SJSA1 (cell line): ENCODE data around the gene WFIKKN1. TPM values are rescaled to one million over a fixed set of nuclear protein-coding genes. Genes with fewer than 3 reads are reported as not detected.

Source experiments
- DNase-seq, 2 experiments: peaks; one replicate each; pipeline ENCODE4 v3.0.0-alpha.2; 2015 to 2020; ENCODE audit warnings: low spot score in 2 of 2, low read depth in 1 of 2
- H3K27ac ChIP-seq: fragments of 250-450 bp; sonication (Bioruptor Pico); 2 replicates; pipeline ENCODE4 v1.5.1; 2020; ENCODE audit warnings: mild to moderate bottlenecking, moderate library complexity
- H3K27me3 ChIP-seq: fragments of 250-450 bp; sonication (Bioruptor Pico); replicated peaks from 2 replicates; pipeline ENCODE4 v1.5.1; 2020; ENCODE audit warnings: mild to moderate bottlenecking, moderate library complexity
- H3K36me3 ChIP-seq: fragments of 250-450 bp; sonication (Bioruptor Pico); 2 replicates; pipeline ENCODE4 v1.5.1; 2020; ENCODE audit warnings: mild to moderate bottlenecking
- H3K4me1 ChIP-seq: fragments of 250-450 bp; sonication (Bioruptor Pico); replicated peaks from 2 replicates; pipeline ENCODE4 v1.6.1; 2021; ENCODE audit warnings: mild to moderate bottlenecking
- H3K4me3 ChIP-seq: fragments of 250-450 bp; sonication (Bioruptor Pico); 2 replicates; pipeline ENCODE4 v1.5.1; 2020; ENCODE audit warnings: mild to moderate bottlenecking
- H3K9me3 ChIP-seq: fragments of 250-450 bp; sonication (Bioruptor Pico); replicated peaks from 2 replicates; pipeline ENCODE4 v1.5.1; 2020; ENCODE audit warnings: mild to moderate bottlenecking
- total RNA-seq: library from RNA; depleted of rRNA; stranded (reverse); fragments of >200 nt; shearing (Covaris generic); gene quantifications from 2 replicates; pipeline ENCODE4 v1.2.3, GENCODE V29; 2014

Gene WFIKKN1
- total RNA-seq, 1 experiment from 2014 or later: 0.39 TPM

DNA sequence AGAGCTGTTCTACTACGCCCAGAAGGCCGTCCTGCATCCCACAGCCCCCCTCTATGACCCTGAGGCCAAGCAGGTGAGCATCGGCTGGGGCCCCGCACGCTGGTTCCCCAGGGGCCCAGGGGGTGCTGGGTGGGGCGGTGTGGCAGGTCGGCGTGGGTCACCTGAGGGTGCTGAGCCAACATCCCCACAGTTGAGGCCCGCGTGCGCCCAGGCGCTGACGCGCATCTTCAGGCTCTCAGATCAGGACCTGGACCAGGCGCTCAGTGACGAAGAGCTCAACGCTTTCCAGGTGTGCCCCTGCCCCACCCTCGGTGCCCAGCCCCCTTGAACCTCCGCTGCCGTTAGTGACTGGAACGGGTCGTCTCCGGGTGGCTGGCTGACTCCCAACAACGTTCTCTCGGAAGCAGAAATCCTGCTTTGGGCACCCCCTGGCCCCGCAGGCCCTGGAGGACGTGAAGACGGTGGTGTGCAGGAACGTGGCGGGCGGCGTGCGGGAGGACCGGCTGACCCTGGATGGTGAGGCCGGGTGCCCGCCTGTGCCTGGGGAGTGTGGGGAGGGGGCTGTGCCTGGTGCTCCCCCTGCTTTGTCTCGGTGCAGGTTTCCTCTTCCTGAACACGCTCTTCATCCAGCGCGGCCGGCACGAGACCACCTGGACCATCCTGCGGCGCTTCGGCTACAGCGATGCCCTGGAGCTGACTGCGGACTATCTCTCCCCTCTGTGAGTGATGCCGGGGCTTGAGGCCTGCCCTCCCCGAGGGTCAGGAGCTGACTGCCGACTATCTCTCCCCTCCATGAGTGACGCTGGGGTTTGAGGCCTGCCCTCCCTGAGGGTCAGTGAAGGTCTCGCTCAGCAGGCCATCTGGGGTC lies 39.9 kb downstream of the WFIKKN1 start:
- no peaks in the 10 kb centered on the region for H3K9me3 ChIP-seq
- H3K4me1 ChIP-seq: peaks cover 13% of the 10 kb centered on the region
- no peak for DNase-seq
- no peak overlapping the region for H3K4me3 ChIP-seq
- no peak overlapping the region for H3K27ac ChIP-seq
- H3K27me3 ChIP-seq: no peaks in the 10 kb centered on the region
- peaks cover 72% of the 10 kb centered on the region for H3K36me3 ChIP-seq

DNA sequence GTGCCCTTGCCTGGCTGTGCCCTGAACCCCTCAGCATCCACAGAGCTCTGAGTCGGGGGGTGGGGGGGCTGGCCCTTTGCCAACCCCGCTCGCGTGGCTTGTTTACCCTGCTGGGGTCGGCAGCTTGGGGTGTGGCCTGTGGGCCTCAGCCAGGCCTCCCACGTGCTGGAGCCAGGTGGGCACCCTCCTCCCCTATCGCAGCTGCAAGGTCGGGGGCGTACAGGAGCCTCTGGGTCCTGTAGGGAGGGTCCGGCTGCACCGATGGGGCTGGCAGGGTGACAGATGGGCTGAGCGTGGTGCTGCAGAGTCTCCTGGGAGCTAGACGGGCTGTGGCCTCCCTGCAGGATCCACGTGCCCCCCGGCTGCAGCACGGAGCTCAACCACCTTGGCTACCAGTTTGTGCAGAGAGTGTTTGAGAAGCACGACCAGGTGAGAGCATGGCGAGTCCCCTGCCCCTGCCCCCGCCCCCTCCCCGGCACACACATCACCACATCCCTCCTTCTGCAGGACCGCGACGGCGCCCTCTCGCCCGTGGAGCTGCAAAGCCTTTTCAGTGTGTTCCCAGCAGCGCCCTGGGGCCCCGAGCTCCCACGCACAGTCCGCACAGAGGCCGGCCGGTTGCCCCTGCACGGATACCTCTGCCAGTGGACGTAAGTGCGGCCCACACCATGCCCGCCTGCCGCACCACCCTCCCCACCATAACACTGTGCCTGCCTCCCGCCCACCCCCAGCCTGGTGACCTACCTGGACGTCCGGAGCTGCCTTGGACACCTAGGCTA lies 40.8 kb downstream of the WFIKKN1 start:
- Histone ChIP-seq H3K27ac (no peak overlapping the region), H3K27me3 (no peaks in the 10 kb centered on the region), H3K9me3 (no peaks in the 10 kb centered on the region), H3K4me3 (no peak overlapping the region), H3K36me3 (peaks cover 70% of the 10 kb centered on the region), H3K4me1 (peaks cover 13% of the 10 kb centered on the region)
- DNase-seq: no peak

DNA sequence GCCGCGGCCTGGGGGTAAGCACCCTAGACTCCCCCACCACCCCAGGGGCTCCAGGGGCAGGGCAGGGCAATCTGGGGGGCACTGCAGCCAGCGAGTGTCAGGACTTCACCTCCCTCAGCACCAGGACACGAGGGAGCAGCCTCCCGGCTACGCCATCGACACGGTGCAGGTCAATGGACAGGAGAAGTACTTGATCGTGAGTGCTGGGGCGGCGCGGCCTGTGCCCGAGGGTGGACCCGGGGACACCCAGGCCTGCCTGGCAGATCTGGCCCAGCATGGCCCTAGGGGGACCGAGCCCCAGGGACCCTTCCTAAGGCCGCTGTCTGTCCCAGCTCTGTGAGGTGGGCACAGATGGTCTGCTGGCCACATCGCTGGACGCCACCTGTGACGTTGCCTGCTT lies 41.6 kb downstream of the WFIKKN1 start:
- H3K27me3 ChIP-seq: no peaks in the 10 kb centered on the region
- DNase-seq: no peak
- no peaks in the 10 kb centered on the region for H3K9me3 ChIP-seq
- H3K36me3 ChIP-seq: peaks cover 66% of the 10 kb centered on the region
- no peak overlapping the region for H3K27ac ChIP-seq
- H3K4me3 ChIP-seq: no peak overlapping the region
- H3K4me1 ChIP-seq: peaks cover 13% of the 10 kb centered on the region

DNA sequence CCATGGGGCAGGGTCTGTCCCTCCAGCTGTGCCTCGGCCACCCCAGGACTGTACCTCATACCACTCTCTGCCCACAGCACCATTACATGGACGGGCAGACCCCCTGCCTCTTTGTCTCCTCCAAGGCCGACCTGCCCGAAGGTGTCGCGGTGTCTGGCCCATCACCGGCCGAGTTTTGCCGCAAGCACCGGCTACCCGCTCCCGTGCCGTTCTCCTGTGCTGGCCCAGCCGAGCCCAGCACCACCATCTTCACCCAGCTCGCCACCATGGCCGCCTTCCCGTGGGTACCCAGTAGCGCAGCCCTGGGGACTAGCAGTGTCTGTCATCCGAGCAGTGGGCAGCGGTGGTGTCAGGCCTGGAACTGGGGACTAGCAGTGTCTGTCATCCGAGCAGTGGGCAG lies 42.1 kb downstream of the WFIKKN1 start:
- no peaks in the 10 kb centered on the region for H3K27me3 ChIP-seq
- H3K27ac ChIP-seq: no peak overlapping the region
- DNase-seq: no peak
- H3K4me3 ChIP-seq: no peak overlapping the region
- H3K9me3 ChIP-seq: no peaks in the 10 kb centered on the region
- peaks cover 64% of the 10 kb centered on the region for H3K36me3 ChIP-seq
- H3K4me1 ChIP-seq: peaks cover 13% of the 10 kb centered on the region

DNA sequence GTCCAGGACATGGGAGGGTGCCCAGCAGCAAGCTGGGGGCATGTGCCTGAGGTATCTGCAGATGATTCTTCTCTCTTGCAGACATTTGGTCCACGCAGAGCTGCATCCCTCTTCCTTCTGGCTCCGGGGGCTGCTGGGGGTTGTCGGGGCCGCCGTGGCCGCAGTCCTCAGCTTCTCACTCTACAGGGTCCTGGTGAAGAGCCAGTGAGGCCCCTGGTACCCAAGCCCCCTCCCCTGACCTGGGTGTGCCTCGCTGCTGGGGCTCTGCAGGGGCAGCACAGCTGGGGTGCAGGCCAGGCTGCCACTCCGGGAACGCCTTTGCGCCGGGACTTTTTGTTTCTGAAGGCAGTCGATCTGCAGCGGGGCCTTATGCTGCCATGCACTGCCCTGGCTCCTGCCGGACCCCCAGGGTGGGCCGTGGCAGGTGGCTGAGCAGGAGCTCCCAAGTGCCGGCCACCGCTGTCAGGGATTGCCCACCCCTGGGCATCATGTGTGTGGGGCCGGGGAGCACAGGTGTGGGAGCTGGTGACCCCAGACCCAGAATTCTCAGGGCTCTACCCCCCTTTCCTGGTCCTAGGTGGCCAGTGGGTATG lies 42.7 kb downstream of the WFIKKN1 start:
- peaks cover 13% of the 10 kb centered on the region for H3K4me1 ChIP-seq
- H3K36me3 ChIP-seq: peaks cover 58% of the 10 kb centered on the region
- no peak for DNase-seq
- no peaks in the 10 kb centered on the region for H3K27me3 ChIP-seq
- H3K27ac ChIP-seq: no peak overlapping the region
- H3K9me3 ChIP-seq: no peaks in the 10 kb centered on the region
- H3K4me3 ChIP-seq: no peak overlapping the region

DNA sequence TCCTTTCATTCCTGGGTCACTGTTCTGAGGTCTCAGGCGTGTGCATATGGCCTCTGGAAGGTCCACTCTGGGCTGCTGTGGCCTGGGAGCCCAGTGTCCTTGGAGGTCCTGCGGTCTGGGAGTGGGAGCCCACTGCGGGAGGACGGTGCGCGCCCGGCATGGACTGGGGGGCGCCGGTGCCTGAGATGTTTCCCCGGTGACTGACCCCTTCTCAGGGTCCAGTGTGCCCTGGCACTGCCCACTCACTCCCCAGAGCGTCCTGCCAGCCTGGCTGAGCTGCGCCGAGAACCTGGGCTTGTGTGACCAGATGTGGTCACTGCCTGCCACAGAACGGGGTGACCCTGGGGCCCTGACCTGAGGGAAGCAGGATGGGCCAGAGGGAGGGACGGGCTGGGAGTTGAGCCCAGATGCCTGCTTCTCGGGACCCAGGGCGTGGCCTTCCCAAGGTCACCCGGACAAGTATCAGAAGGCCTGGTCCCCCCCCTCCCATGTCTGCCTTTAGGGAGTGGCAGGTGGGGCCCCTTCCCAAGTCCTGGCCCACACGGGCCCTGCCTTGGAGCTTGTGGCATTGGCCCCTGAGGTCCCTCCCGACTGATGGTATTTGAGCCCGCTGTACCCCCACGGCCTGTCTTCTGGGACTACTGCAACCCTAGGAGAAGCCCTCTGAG lies 43.6 kb downstream of the WFIKKN1 start:
- DNase-seq: no peak
- Histone ChIP-seq H3K27me3 (no peaks in the 10 kb centered on the region), H3K27ac (no peak overlapping the region), H3K9me3 (no peaks in the 10 kb centered on the region), H3K4me1 (peaks cover 9% of the 10 kb centered on the region), H3K4me3 (no peak overlapping the region), H3K36me3 (peaks cover 50% of the 10 kb centered on the region)

DNA sequence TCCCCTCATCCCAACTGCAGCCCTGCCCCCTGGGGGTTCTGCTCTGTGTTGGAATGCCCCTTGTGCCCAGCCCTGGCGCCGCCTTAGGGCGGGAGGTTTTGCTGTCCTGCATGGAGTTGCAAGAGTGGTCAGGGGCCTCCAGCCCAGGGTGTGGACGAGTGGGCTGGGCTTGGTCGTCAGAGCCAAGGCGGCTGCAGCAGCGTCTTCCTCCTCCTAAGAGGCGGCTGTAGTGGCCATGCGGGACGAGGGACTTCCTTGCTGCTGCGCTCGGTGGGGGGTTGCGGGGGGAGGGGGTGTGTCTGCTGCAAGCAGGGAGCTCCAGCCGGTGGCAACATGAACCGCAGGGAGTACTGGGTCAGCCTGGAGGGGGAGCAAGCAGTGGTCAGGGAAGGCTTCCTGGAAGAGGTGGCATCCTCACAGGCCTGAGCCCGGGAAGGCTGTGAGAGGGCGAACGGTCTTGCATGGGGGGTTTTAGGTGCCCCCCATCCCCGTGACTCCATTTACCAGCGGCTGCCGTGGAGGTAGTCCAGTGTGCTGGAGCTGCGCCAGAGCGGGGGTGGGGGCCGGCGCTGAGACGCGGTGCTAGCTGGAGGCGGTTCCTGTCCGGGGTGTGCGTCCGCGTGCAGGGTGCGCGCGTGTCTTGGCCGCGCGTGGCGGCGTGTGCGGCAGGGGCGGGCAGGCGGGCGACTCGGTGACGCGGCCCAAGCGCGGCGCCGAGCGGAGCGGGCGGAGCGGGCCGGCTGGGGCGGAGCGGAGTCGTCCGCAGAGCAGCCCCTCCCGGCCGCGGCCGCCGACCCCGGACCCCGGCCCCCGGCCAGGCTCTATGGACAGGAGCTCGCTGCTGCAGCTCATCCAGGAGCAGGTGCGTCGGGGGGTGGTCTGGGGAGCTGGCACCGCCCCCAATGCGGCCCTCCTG lies 44.4 kb downstream of the WFIKKN1 start, which contains the start of gene RHBDL1:
TSS of gene RHBDL1 (plus strand) at position 704 of the 916 bp plus-strand sequence. CDS start at position 824, 120 bp downstream.
- no peak within 1 kb of the TSS for H3K27ac ChIP-seq
- no peak for DNase-seq
- H3K4me3 ChIP-seq: no peak within 1 kb of the TSS
- H3K4me1 ChIP-seq: peaks cover 14% of the 10 kb centered on the region
- H3K9me3 ChIP-seq: peaks cover 3% of the 10 kb centered on the region
- H3K27me3 ChIP-seq: no peaks in the 10 kb centered on the region
- peaks cover 44% of the 10 kb centered on the region for H3K36me3 ChIP-seq

DNA sequence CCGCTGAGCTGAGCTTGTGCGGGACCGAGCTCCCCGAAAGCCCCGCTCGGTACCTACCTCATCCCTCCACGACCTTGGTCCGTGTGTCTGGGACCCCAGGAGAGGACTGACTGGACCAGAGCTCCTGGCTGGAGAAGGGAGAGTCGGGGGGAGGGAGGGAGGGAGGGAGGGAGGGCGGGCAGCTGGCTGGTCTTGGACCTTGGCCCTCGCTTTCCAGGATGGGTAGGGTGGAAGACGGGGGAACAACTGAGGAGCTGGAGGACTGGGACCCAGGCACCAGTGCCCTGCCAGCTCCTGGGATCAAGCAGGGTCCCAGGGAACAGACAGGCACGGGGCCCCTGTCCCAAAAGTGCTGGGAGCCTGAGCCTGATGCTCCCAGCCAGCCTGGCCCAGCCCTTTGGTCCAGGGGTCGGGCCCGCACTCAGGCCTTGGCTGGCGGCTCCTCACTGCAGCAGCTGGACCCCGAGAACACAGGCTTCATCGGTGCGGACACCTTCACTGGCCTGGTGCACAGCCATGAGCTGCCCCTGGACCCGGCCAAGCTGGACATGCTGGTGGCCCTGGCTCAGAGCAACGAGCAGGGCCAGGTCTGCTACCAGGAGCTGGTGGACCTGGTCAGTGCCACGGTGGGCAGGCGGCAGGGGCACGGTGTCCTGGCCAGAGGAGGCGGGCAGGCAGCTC lies 45.2 kb downstream of the WFIKKN1 start:
- no peak overlapping the region for H3K27ac ChIP-seq
- no peaks in the 10 kb centered on the region for H3K27me3 ChIP-seq
- peaks cover 43% of the 10 kb centered on the region for H3K36me3 ChIP-seq
- peaks cover 5% of the 10 kb centered on the region for H3K9me3 ChIP-seq
- no peak overlapping the region for H3K4me3 ChIP-seq
- no peak for DNase-seq
- H3K4me1 ChIP-seq: peaks cover 19% of the 10 kb centered on the region

DNA sequence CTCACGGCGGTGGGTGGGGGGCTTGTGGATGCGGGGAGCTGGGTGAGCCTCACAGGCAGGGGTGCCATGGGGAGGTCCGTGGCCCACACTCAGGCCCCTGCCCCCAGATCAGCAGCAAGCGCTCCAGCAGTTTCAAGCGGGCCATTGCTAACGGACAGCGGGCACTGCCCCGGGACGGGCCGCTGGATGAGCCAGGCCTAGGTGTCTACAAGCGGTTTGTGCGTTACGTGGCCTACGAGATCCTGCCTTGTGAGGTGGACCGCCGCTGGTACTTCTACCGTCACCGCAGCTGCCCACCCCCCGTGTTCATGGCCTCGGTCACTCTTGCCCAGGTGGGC lies 45.7 kb downstream of the WFIKKN1 start:
- Histone ChIP-seq H3K27me3 (no peaks in the 10 kb centered on the region), H3K9me3 (peaks cover 5% of the 10 kb centered on the region), H3K4me3 (no peak overlapping the region), H3K4me1 (peaks cover 24% of the 10 kb centered on the region), H3K27ac (no peak overlapping the region), H3K36me3 (peaks cover 43% of the 10 kb centered on the region)
- no peak for DNase-seq

DNA sequence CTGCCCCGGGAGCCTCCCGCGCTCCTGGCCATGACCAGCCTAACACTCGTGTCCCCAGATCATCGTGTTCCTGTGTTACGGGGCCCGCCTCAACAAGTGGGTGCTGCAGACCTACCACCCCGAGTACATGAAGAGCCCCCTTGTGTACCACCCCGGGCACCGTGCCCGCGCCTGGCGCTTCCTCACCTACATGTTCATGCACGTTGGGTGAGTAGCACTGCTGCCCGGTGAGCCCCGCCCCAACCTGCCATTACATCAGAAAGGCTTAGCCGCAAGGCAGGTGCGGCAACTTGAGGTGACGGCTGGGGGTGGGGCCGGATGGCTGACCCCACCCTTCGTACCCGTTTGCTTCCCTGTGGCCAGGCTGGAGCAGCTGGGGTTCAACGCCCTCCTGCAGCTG lies 46.1 kb downstream of the WFIKKN1 start:
- Histone ChIP-seq H3K27ac (no peak overlapping the region), H3K27me3 (no peaks in the 10 kb centered on the region), H3K36me3 (peaks cover 43% of the 10 kb centered on the region), H3K4me1 (peaks cover 27% of the 10 kb centered on the region), H3K9me3 (peaks cover 5% of the 10 kb centered on the region), H3K4me3 (no peak overlapping the region)
- DNase-seq: no peak

DNA sequence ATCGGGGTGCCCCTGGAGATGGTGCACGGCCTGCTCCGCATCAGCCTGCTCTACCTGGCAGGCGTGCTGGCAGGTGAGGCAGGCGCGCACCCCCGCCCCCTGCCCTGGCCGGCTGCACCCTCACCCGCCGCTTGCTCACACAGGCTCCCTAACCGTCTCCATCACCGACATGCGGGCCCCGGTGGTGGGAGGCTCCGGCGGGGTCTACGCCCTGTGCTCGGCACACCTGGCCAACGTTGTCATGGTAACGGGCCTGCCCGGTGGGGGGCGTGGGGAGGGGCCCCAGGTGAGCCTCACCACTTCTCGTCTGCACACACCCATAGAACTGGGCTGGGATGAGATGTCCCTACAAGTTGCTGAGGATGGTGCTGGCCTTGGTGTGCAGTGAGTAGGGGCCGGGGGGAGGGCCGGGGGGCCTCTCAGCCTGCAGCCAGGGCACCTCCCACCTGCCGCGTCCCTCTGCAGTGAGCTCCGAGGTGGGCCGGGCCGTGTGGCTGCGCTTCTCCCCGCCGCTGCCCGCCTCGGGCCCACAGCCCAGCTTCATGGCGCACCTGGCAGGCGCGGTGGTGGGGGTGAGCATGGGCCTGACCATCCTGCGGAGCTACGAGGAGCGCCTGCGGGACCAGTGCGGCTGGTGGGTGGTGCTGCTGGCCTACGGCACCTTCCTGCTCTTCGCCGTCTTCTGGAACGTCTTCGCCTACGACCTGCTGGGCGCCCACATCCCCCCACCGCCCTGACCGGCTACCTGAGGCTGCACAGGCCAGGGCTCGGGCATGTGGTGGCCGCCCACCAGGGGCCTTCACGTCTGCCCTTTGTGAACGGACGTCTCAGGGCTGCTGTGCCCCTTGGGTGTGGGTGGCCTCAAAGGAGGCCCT lies 46.8 kb downstream of the WFIKKN1 start:
- Histone ChIP-seq H3K4me3 (no peak overlapping the region), H3K27me3 (no peaks in the 10 kb centered on the region), H3K27ac (no peak overlapping the region), H3K9me3 (peaks cover 5% of the 10 kb centered on the region), H3K4me1 (peaks cover 31% of the 10 kb centered on the region), H3K36me3 (peaks cover 43% of the 10 kb centered on the region)
- DNase-seq: no peak
